AML-193 (cell line): ENCODE results near the gene TOM1L2.
"Not testable (repeated sequence)": the region's sequence is repeated elsewhere in the genome, so short reads cannot be mapped to it uniquely, and the experiment has no call there.

Experiments
- DNase-seq, 2 experiments: peaks; one replicate each; lab custom pipeline; 2025; lab: John Stamatoyannopoulos, UW

Gene TOM1L2

GRCh38 chr17:17970699-17971430 is 1.3 kb downstream of the TOM1L2 start:
- no peak for DNase-seq

GRCh38 chr17:17966399-17966798 is 5.8 kb downstream of the TOM1L2 start:
- DNase-seq, result no peak

GRCh38 chr17:17965152-17965721 is 7.0 kb downstream of the TOM1L2 start:
- no peak for DNase-seq

DNA sequence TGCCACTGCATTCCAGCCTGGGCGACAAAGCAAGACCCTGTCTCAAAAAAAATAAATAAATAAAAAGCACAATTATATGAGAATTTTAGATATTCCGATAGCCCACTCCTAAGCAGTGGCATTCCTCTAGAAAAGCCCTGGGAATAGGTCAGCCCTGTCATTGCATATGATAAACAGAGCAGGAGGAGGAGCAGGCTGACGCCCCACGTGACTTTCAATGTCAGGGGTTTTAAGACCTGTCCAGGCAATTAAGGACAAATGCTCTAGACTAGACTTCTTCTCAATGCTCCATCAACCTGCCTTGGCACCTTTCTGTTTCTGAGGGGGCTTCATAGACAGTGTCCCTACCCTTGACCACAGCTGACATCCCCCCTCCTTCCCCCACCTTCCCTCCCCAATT is 7.5 kb downstream of the TOM1L2 start:
- no peak for DNase-seq

- no peak for DNase-seq
Measured at GRCh38 chr17:17963694-17964436, 8.3 kb downstream of the TOM1L2 start.

DNA sequence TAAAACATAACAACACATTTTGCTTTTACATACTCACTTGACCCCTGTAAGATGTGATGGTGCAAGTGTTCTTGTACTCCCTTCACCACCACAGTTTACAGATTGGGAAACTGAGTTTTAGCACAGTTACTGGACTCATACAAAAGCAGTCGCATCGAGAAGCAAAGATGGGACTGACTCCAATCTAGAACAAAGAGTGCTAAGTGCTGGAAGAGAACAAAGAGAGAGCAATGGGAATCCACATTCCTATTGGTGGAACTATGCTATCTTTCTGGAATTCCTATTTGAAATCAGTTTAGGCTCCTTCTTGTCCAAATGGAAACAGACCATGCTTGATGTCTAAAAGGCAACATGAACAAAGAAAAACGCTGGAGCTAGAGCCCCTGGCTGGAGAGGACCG is 9.1 kb downstream of the TOM1L2 start:
- no peak for DNase-seq

DNA sequence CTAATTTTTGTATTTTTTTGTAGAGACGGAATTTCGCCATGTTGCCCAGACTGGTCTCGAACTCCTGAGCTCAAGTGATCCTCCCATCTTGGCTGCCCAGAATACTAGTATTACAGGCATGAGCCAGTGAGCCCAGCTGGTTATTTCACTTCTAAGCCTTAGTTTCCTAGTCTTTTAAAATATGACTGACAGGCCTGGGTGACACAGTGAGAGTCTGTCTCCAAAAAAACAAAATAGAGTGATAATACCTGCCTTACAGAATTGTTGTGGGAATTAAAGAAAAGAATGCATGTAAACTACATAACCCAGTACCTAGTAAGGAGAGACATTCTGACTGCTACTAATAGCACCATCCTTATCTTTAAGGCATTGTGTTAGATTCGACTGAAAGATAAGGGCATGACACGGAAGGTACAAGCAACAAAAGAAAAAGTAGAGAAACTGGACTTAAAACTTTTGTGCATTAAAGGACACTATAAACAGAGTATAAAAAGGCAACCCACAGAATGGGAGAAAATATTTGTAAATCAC is 11.6 kb downstream of the TOM1L2 start:
- DNase-seq, result no peak

DNA sequence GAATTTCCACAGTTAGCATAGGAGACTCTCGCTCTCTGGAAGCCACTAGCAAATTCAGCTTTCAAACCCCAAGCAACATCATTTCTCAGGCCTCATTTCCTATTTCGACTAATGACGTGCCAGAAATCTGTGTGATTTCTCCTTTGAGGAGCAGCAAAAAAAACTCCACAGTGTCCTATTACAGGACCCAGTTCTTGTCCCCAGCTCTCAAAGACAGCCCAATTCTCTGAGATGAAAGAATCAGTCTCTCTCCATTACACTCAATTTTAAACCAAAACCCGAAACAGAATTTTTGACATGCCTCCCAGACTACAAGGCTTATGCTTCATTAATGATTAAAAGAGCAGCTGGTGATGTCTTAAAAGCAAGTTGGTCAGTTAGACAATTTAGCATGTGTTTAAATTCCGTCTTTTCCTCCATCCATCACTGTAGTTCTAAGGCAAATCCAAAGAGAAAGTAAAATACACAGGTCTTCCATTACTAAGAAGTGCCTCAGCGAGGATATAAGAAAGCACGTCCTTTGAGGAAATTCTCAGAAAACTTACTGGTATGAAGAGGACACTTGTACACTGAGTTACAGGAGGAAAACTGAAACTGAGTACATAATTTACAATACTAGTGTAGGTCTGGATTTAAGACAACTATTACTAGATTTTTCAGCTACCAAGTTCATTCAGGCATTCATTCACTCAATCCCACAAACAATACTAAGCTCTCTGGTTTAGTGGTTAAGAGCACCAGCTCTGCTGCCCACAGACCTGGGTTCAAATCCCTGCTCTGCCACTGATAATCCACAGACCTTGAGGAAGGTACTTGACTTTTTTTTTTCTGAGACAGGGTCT is 12.5 kb downstream of the TOM1L2 start:
- no peak for DNase-seq

- no peak for DNase-seq
Measured at GRCh38 chr17:17958982-17959381, 13.2 kb downstream of the TOM1L2 start.

DNA sequence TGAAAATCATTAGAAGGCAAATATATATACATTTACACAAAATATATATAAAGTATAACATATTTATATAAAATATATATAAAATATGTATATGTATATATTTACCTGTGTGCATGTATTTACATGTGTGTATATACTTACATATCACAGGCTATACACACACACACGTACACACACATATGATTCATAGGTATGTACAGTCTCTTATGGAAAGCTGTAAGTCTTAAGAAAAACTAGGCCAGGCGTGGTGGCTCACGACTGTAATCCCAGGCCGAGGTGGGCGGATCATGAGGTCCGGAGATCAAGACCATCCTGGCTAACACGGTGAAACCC is 14.7 kb downstream of the TOM1L2 start:
- no peak for DNase-seq

DNA sequence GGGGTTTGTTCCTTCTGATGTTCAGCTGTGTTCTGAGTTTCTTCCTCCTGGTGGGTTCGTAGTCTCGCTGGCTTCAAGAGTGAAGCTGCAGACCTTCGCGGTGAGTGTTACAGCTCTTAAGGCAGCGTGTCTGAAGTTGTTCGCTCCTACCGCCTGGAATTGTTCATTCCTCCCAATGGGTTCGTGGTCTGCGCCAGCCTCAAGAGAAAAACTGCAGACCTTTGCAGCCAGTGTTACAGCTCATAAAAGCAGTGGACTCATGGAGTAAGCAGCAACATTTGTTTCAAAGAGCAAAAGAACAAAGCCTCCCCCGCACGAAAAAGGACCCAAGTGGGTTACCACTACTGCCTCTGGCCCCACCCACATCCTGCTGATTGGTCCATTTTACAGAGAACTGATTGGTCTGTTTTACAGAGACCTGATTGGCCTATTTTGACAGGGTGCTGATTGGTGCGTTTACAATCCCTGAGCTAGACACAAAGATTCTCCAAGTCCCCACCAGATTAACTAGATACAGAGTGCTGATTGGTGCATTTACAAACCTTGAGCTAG is 16.3 kb downstream of the TOM1L2 start:
- DNase-seq, result not testable (repeated sequence)

GRCh38 chr17:17954079-17954478 is 18.1 kb downstream of the TOM1L2 start:
- DNase-seq, result no peak

GRCh38 chr17:17952691-17953090 is 19.5 kb downstream of the TOM1L2 start:
- DNase-seq, result no peak

DNA sequence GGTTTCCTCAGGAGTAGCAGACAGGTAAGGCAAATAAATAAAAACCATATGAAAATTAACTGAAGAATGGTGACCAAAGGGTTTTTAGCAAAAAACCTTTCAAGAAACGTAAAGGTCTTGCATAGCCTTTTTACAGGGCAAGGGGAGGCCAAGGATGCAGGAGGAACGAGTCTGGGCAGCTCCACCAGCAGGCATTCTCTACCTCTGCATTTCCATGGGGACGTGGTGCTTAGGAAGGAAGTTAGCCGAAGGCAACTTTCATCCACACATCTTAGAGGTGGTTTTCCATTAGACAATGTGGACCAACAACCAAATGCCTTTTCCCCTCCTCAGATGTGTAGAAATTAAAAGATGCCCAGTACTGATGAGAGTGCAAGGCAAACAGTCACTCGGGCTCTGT is 20.7 kb downstream of the TOM1L2 start:
- no peak for DNase-seq

- no peak for DNase-seq
Measured at GRCh38 chr17:17950806-17951205, 21.4 kb downstream of the TOM1L2 start.

DNA sequence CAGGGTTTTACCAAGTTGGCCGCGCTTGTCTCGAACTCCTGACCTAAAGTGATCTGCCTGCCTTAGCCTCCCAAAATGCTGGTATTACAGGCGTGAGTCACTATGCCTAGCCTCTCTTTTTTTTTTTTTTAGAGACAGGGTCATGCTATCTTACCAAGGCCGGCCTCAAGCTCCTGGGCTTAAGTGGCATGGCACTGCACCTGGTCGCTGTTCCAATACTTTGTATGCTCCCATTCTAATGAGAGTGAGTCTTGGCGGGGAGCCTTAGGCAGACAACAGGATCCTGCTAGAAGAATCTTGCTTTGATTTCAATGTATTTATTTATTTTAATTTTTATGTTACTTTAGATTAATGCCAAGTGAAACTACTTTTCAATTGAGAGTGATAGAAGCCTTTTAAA is 21.9 kb downstream of the TOM1L2 start:
- no peak for DNase-seq

- DNase-seq, result no peak
Measured at GRCh38 chr17:17947966-17948365, 24.2 kb downstream of the TOM1L2 start.

DNA sequence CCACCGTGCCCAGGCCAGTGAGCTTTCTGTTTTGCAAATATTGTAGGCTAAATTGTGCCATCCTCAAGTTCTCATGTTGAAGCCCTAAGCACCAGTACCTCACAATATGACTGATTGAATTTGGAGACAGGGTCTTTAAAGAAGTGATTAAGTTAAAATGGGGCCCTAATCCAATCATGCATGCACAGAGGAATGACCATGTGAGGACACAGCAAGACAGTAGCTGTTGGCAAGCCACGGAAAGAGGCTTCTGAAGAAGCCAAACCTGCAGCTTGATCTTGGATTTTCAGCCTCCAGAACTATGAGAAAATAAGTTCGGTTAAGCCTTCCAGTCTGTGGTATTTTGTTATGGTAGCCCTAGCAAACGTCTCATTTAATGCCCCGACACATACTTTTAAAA is 24.9 kb downstream of the TOM1L2 start:
- DNase-seq, result no peak

- no peak for DNase-seq
Measured at GRCh38 chr17:17946093-17946492, 26.1 kb downstream of the TOM1L2 start.

DNA sequence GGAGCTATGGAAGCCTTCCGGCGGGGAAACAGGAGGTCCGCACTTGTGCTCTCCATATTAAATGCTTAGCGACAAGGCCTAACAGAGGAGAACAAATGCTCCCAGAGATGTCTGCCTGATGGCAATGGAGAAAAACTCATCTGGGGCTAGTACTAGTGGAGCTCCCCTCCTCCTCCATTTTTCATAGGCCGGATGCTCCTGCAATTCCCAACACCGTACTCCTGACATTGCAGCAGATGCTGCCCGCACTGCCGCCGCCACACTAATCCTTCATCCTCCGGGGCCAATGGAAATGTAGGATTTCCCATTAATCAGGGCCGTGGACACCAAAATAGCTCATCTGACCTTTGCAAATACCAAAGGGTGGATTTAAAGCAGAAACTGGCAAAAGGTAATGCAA is 27.5 kb downstream of the TOM1L2 start:
- DNase-seq, result no peak

- DNase-seq, result no peak
Measured at GRCh38 chr17:17944242-17944641, 28.0 kb downstream of the TOM1L2 start.
